ENCODE results near the gene TMEM63B.

DNA sequence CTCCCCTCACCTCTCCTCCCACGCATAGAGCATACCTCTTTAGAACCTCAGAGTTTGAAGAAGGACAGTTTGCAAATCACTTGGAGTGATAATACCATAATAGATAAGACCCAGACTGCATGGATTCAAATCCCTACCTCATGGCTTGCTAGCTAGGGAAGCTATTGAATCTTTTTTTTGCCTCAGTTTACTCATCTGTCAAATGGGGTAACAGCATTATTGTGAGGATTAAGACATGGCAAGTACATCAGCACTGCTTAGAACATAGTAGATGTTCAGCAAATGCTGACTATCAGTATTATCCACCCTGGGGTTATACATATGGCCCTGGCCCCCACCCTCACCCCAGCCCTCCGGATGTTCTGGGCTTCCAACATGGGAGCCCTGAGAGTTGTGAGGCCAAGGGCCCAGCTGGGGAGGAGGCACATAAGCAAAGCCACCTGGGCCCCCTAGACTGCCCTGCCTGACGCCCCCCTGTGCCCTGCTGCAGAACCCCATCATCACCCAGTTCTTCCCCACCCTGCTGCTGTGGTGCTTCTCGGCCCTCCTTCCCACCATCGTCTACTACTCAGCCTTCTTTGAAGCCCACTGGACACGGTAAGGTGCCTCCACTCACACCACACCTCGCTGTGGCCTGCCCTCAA is 22.1 kb downstream of the TMEM63B start:
- TF ChIP-seq, protein P1, sequence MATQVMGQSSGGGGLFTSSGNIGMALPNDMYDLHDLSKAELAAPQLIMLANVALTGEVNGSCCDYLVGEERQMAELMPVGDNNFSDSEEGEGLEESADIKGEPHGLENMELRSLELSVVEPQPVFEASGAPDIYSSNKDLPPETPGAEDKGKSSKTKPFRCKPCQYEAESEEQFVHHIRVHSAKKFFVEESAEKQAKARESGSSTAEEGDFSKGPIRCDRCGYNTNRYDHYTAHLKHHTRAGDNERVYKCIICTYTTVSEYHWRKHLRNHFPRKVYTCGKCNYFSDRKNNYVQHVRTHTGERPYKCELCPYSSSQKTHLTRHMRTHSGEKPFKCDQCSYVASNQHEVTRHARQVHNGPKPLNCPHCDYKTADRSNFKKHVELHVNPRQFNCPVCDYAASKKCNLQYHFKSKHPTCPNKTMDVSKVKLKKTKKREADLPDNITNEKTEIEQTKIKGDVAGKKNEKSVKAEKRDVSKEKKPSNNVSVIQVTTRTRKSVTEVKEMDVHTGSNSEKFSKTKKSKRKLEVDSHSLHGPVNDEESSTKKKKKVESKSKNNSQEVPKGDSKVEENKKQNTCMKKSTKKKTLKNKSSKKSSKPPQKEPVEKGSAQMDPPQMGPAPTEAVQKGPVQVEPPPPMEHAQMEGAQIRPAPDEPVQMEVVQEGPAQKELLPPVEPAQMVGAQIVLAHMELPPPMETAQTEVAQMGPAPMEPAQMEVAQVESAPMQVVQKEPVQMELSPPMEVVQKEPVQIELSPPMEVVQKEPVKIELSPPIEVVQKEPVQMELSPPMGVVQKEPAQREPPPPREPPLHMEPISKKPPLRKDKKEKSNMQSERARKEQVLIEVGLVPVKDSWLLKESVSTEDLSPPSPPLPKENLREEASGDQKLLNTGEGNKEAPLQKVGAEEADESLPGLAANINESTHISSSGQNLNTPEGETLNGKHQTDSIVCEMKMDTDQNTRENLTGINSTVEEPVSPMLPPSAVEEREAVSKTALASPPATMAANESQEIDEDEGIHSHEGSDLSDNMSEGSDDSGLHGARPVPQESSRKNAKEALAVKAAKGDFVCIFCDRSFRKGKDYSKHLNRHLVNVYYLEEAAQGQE (IDR thresholded peaks at IDR 0.05; ENCODE audit: insufficient read depth in 1 of 2, low read depth in 2 of 2, low read length in 2 of 2) = no peak
- TF ChIP-seq SIN3A (IDR thresholded peaks at IDR 0.05; ENCODE audit: borderline replicate concordance, insufficient read depth, low read length) = no peak
- no peak for TF ChIP-seq TAF1 (IDR thresholded peaks at IDR 0.05; ENCODE audit: borderline replicate concordance, insufficient read depth, low read length)
- TF ChIP-seq POLR2AphosphoS5 (IDR thresholded peaks at IDR 0.05; ENCODE audit: low read depth, low read length) = no peak
- TF ChIP-seq FOXP2 (optimal IDR thresholded peaks at IDR 0.05; ENCODE audit: borderline replicate concordance, extremely low read depth, extremely low read length, insufficient read depth) = no peak
